ENCODE data around the gene FOXB2.

Gene FOXB2

GRCh38 chr9:76989501-76989900, 30.0 kb upstream of the FOXB2 start:
- Histone ChIP-seq H4K91ac (ENCODE audit: low read depth, low read length) (no peak overlapping the region), H3K14ac (ENCODE audit: low read length) (no peak overlapping the region), H2BK120ac (ENCODE audit: insufficient read depth, low read length, poor library complexity) (no peak overlapping the region), H4K12ac (ENCODE audit: low read depth, low read length) (no peak overlapping the region), H3K79me1 (ENCODE audit: low read length) (no peaks in the 10 kb centered on the region), H2BK12ac (ENCODE audit: low read length) (no peak overlapping the region), H2BK5ac (ENCODE audit: low read depth, low read length, poor library complexity) (no peak overlapping the region), H3K4me1 (ENCODE audit: control insufficient read depth in 1 of 2, insufficient read depth in 2 of 2, low read length in 2 of 2) (no peaks in the 10 kb centered on the region), H3K27me3 (ENCODE audit: insufficient read depth, low read length) (no peaks in the 10 kb centered on the region), H3K36me3 (ENCODE audit: control insufficient read depth in 1 of 2, insufficient read depth in 2 of 2, low read length in 2 of 2) (no peaks in the 10 kb centered on the region), H2AK5ac (ENCODE audit: low read length) (no peak overlapping the region), H3K4me3 (ENCODE audit: low read depth, low read length) (no peak overlapping the region), H3K79me2 (ENCODE audit: control insufficient read depth, insufficient read depth, low read length, poor library complexity) (no peaks in the 10 kb centered on the region), H3K27ac (ENCODE audit: low read depth, low read length) (no peak overlapping the region), H2AFZ (ENCODE audit: insufficient read depth, low read length, poor library complexity) (no peak overlapping the region), H3K4me2 (ENCODE audit: low read length) (no peak overlapping the region), H4K8ac (ENCODE audit: low read depth, low read length) (no peak overlapping the region), H3K9ac (ENCODE audit: low read length) (no peak overlapping the region), H3K18ac (ENCODE audit: low read length) (no peak overlapping the region), H3K4ac (ENCODE audit: low read depth, low read length) (no peak overlapping the region), H3K9me3 (ENCODE audit: insufficient read depth, low read depth, low read length) (no peaks in the 10 kb centered on the region), H3K23ac (ENCODE audit: low read length) (no peak overlapping the region)
- no peak for DNase-seq
- WGBS (ENCODE audit: extremely low coverage, insufficient coverage, insufficient read length) = no CpG with 5 or more reads among the region's 3 CpGs

- Histone ChIP-seq H4K8ac (ENCODE audit: low read depth, low read length) (no peak overlapping the region), H2BK5ac (ENCODE audit: low read depth, low read length, poor library complexity) (no peak overlapping the region), H3K14ac (ENCODE audit: low read length) (no peak overlapping the region), H2BK12ac (ENCODE audit: low read length) (no peak overlapping the region), H4K12ac (ENCODE audit: low read depth, low read length) (peak overlapping the region; percentile 59), H3K9me3 (ENCODE audit: insufficient read depth, low read depth, low read length) (no peaks in the 10 kb centered on the region), H2AK5ac (ENCODE audit: low read length) (no peak overlapping the region), H2AFZ (ENCODE audit: insufficient read depth, low read length, poor library complexity) (no peak overlapping the region), H3K27ac (ENCODE audit: low read depth, low read length) (no peak overlapping the region), H3K79me1 (ENCODE audit: low read length) (no peaks in the 10 kb centered on the region), H3K9ac (ENCODE audit: low read length) (no peak overlapping the region), H3K79me2 (ENCODE audit: control insufficient read depth, insufficient read depth, low read length, poor library complexity) (no peaks in the 10 kb centered on the region), H3K4me2 (ENCODE audit: low read length) (no peak overlapping the region), H3K23ac (ENCODE audit: low read length) (no peak overlapping the region), H2BK120ac (ENCODE audit: insufficient read depth, low read length, poor library complexity) (no peak overlapping the region), H3K4me1 (ENCODE audit: control insufficient read depth in 1 of 2, insufficient read depth in 2 of 2, low read length in 2 of 2) (no peaks in the 10 kb centered on the region), H3K36me3 (ENCODE audit: control insufficient read depth in 1 of 2, insufficient read depth in 2 of 2, low read length in 2 of 2) (no peaks in the 10 kb centered on the region), H3K18ac (ENCODE audit: low read length) (no peak overlapping the region), H3K27me3 (ENCODE audit: insufficient read depth, low read length) (no peaks in the 10 kb centered on the region), H3K4me3 (ENCODE audit: low read depth, low read length) (no peak overlapping the region), H4K91ac (ENCODE audit: low read depth, low read length) (no peak overlapping the region), H3K4ac (ENCODE audit: low read depth, low read length) (no peak overlapping the region)
- no CpG with 5 or more reads among the region's 6 CpGs for WGBS (ENCODE audit: extremely low coverage, insufficient coverage, insufficient read length)
- DNase-seq = peak; percentile 23 to 55
Observed at GRCh38 chr9:76996700-76997099, 22.8 kb upstream of the FOXB2 start.

- WGBS (ENCODE audit: extremely low coverage, insufficient coverage, insufficient read length) = no CpG with 5 or more reads among the region's 3 CpGs
Observed at GRCh38 chr9:76999261-76999660, 20.2 kb upstream of the FOXB2 start.

GRCh38 chr9:77000330-77000729, 19.1 kb upstream of the FOXB2 start:
- H3K27me3 ChIP-seq (ENCODE audit: insufficient read depth, low read length) = no peaks in the 10 kb centered on the region
- no peaks in the 10 kb centered on the region for H3K79me2 ChIP-seq (ENCODE audit: control insufficient read depth, insufficient read depth, low read length, poor library complexity)
- DNase-seq = no peak
- H3K79me1 ChIP-seq (ENCODE audit: low read length) = no peaks in the 10 kb centered on the region
- H3K4me1 ChIP-seq (ENCODE audit: control insufficient read depth in 1 of 2, insufficient read depth in 2 of 2, low read length in 2 of 2) = no peaks in the 10 kb centered on the region
- H2BK120ac ChIP-seq (ENCODE audit: insufficient read depth, low read length, poor library complexity) = no peak overlapping the region
- H3K4ac ChIP-seq (ENCODE audit: low read depth, low read length) = no peak overlapping the region
- H2AK5ac ChIP-seq (ENCODE audit: low read length) = no peak overlapping the region
- no peak overlapping the region for H3K4me3 ChIP-seq (ENCODE audit: low read depth, low read length)
- no peaks in the 10 kb centered on the region for H3K36me3 ChIP-seq (ENCODE audit: control insufficient read depth in 1 of 2, insufficient read depth in 2 of 2, low read length in 2 of 2)
- no peak overlapping the region for H3K14ac ChIP-seq (ENCODE audit: low read length)
- no peak overlapping the region for H4K12ac ChIP-seq (ENCODE audit: low read depth, low read length)
- H3K23ac ChIP-seq (ENCODE audit: low read length) = no peak overlapping the region
- no peaks in the 10 kb centered on the region for H3K9me3 ChIP-seq (ENCODE audit: insufficient read depth, low read depth, low read length)
- no peak overlapping the region for H2BK12ac ChIP-seq (ENCODE audit: low read length)
- no peak overlapping the region for H4K8ac ChIP-seq (ENCODE audit: low read depth, low read length)
- no peak overlapping the region for H4K91ac ChIP-seq (ENCODE audit: low read depth, low read length)
- no peak overlapping the region for H3K18ac ChIP-seq (ENCODE audit: low read length)
- H3K9ac ChIP-seq (ENCODE audit: low read length) = no peak overlapping the region
- WGBS (ENCODE audit: extremely low coverage, insufficient coverage, insufficient read length) = no CpG with 5 or more reads among the region's 6 CpGs
- no peak overlapping the region for H2BK5ac ChIP-seq (ENCODE audit: low read depth, low read length, poor library complexity)
- no peak overlapping the region for H3K27ac ChIP-seq (ENCODE audit: low read depth, low read length)
- no peak overlapping the region for H2AFZ ChIP-seq (ENCODE audit: insufficient read depth, low read length, poor library complexity)
- no peak overlapping the region for H3K4me2 ChIP-seq (ENCODE audit: low read length)

More at GRCh38 chr9:76999261-76999660, 20.2 kb upstream of the FOXB2 start:
- no peak overlapping the region for H2AK5ac ChIP-seq (ENCODE audit: low read length)
- no peaks in the 10 kb centered on the region for H3K27me3 ChIP-seq (ENCODE audit: insufficient read depth, low read length)
- no peak overlapping the region for H3K9ac ChIP-seq (ENCODE audit: low read length)
- H4K12ac ChIP-seq (ENCODE audit: low read depth, low read length) = no peak overlapping the region
- H4K91ac ChIP-seq (ENCODE audit: low read depth, low read length) = no peak overlapping the region
- H3K4me3 ChIP-seq (ENCODE audit: low read depth, low read length) = no peak overlapping the region
- H3K27ac ChIP-seq (ENCODE audit: low read depth, low read length) = no peak overlapping the region
- no peaks in the 10 kb centered on the region for H3K36me3 ChIP-seq (ENCODE audit: control insufficient read depth in 1 of 2, insufficient read depth in 2 of 2, low read length in 2 of 2)
- H2BK120ac ChIP-seq (ENCODE audit: insufficient read depth, low read length, poor library complexity) = no peak overlapping the region
- H3K79me2 ChIP-seq (ENCODE audit: control insufficient read depth, insufficient read depth, low read length, poor library complexity) = no peaks in the 10 kb centered on the region
- H3K4me1 ChIP-seq (ENCODE audit: control insufficient read depth in 1 of 2, insufficient read depth in 2 of 2, low read length in 2 of 2) = no peaks in the 10 kb centered on the region
- no peak overlapping the region for H3K4ac ChIP-seq (ENCODE audit: low read depth, low read length)
- H2BK5ac ChIP-seq (ENCODE audit: low read depth, low read length, poor library complexity) = no peak overlapping the region
- H3K18ac ChIP-seq (ENCODE audit: low read length) = no peak overlapping the region
- DNase-seq = no peak
- H2BK12ac ChIP-seq (ENCODE audit: low read length) = no peak overlapping the region
- no peak overlapping the region for H3K23ac ChIP-seq (ENCODE audit: low read length)
- no peak overlapping the region for H3K14ac ChIP-seq (ENCODE audit: low read length)
- no peaks in the 10 kb centered on the region for H3K79me1 ChIP-seq (ENCODE audit: low read length)
- H3K9me3 ChIP-seq (ENCODE audit: insufficient read depth, low read depth, low read length) = no peaks in the 10 kb centered on the region
- H4K8ac ChIP-seq (ENCODE audit: low read depth, low read length) = no peak overlapping the region
- H2AFZ ChIP-seq (ENCODE audit: insufficient read depth, low read length, poor library complexity) = no peak overlapping the region
- no peak overlapping the region for H3K4me2 ChIP-seq (ENCODE audit: low read length)

Data from trophoblast cell (in vitro differentiated cells and primary cell).